Astrocyte (in vitro differentiated cells and primary cell): Measurements from ENCODE around the gene NUP93. TPM values are rescaled to one million over a fixed set of nuclear protein-coding genes. Genes with fewer than 3 reads are reported as not detected.

Source experiments
- DNase-seq: peaks from one replicate; pipeline ENCODE4 v3.0.0-alpha.2; 2010; ENCODE audit warnings: low read depth
- FAIRE-seq: peaks from 2 replicates; lab custom pipeline; 2011; peaks lifted over from hg19 to GRCh38; lab: Jason Lieb, UNC
- H2AFZ ChIP-seq: 2 replicates; pipeline ENCODE4 v1.6.0; 2012; ENCODE audit warnings: low read depth, low read length, inconsistent platforms
- H3K27ac ChIP-seq: 2 replicates; pipeline ENCODE4 v1.5.1; 2011; ENCODE audit warnings: low read depth, low read length, inconsistent platforms
- H3K27me3 ChIP-seq: 2 replicates; pipeline ENCODE4 v1.6.0; 2011; ENCODE audit warnings: low read length, inconsistent platforms; ENCODE audit not compliant: insufficient read depth
- H3K36me3 ChIP-seq: 2 replicates; pipeline ENCODE4 v1.5.1; 2011; ENCODE audit warnings: low read length, inconsistent platforms; ENCODE audit not compliant: insufficient read depth
- H3K4me1 ChIP-seq: 2 replicates; pipeline ENCODE4 v1.5.1; 2011; ENCODE audit warnings: low read length, inconsistent platforms; ENCODE audit not compliant: insufficient read depth
- H3K4me2 ChIP-seq: 2 replicates; pipeline ENCODE4 v1.6.0; 2012; ENCODE audit warnings: low read length, inconsistent platforms
- H3K4me3 ChIP-seq: 2 replicates; pipeline ENCODE4 v1.5.1; 2011; ENCODE audit warnings: low read depth, mild to moderate bottlenecking, low read length, inconsistent platforms; ENCODE audit not compliant: insufficient read depth
- H3K79me2 ChIP-seq: 2 replicates; pipeline ENCODE4 v1.6.0; 2012; ENCODE audit warnings: mild to moderate bottlenecking, low read length, inconsistent platforms; ENCODE audit not compliant: insufficient read depth
- H3K9ac ChIP-seq: 2 replicates; pipeline ENCODE4 v1.6.0; 2012; ENCODE audit warnings: mild to moderate bottlenecking, low read length, inconsistent platforms
- H3K9me3 ChIP-seq: 2 replicates; pipeline ENCODE4 v1.5.1; 2012; ENCODE audit warnings: low read depth, mild to moderate bottlenecking, low read length, inconsistent platforms; ENCODE audit not compliant: insufficient read depth
- H4K20me1 ChIP-seq: 2 replicates; pipeline ENCODE4 v1.6.0; 2012; ENCODE audit warnings: low read length, inconsistent platforms; ENCODE audit not compliant: insufficient read depth
- H3K27ac Mint-ChIP-seq: one replicate; pipeline ENCODE4 v1.8.0; 2021; ENCODE audit warnings: mild to moderate bottlenecking, mixed read lengths; ENCODE audit not compliant: unreplicated experiment
- H3K27me3 Mint-ChIP-seq: one replicate; pipeline ENCODE4 v1.8.0; 2021; ENCODE audit warnings: low read depth, mixed read lengths; ENCODE audit not compliant: unreplicated experiment
- H3K36me3 Mint-ChIP-seq: one replicate; pipeline ENCODE4 v1.8.0; 2021; ENCODE audit warnings: low read depth, mixed read lengths; ENCODE audit not compliant: unreplicated experiment
- H3K4me1 Mint-ChIP-seq: one replicate; pipeline ENCODE4 v1.8.0; 2021; ENCODE audit warnings: low read depth, mixed read lengths; ENCODE audit not compliant: unreplicated experiment
- H3K4me3 Mint-ChIP-seq: one replicate; pipeline ENCODE4 v1.8.0; 2021; ENCODE audit warnings: mild to moderate bottlenecking, moderate library complexity, mixed read lengths; ENCODE audit not compliant: unreplicated experiment
- H3K9me3 Mint-ChIP-seq: one replicate; pipeline ENCODE4 v1.8.0; 2021; ENCODE audit warnings: mild to moderate bottlenecking, mixed read lengths; ENCODE audit not compliant: unreplicated experiment
- EZH2 ChIP-seq: IDR thresholded peaks from 2 replicates; pipeline ENCODE4 v1.6.1; 2012; ENCODE audit warnings: mild to moderate bottlenecking, low read length, inconsistent platforms; ENCODE audit not compliant: insufficient read depth
- total RNA-seq: library from RNA; stranded (reverse); gene quantifications from 2 replicates; pipeline ENCODE4 v1.2.1, GENCODE V29; 2021
- TF ChIP-seq, protein P1 (sequence below): IDR thresholded peaks from 2 replicates; pipeline ENCODE4 v1.5.1; 2011; ENCODE audit warnings: low read depth, mild to moderate bottlenecking, inconsistent platforms, low read length, moderate library complexity; ENCODE audit not compliant: insufficient read depth

Gene NUP93
- total RNA-seq, 1 donor from 2014 or later = 89.3 TPM

DNA sequence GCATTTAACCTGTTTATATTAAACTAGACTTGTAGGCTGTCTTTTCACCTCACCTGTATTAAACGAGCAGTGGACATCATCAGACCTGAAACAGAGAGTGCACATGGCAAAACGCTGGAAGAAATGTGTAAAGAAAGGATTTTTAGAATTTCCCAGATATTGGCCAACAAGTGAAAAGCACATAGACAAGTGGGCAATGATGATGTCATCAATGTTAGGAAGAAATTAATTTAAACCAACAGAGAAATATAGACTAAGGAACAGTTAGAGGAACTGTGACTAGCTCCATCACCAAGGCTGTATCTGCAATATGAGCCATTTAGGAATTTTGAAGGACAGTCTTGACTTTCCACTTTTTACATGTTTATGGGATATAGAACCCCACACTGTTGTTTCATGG lies 67.9 kb downstream of the NUP93 start:
- DNase-seq (no peak), FAIRE-seq (no peak)
- no peak overlapping the region for H3K9ac ChIP-seq
- no peak overlapping the region for H3K4me2 ChIP-seq
- Mint-ChIP-seq H3K36me3 (no peaks in the 10 kb centered on the region), H3K27me3 (no peaks in the 10 kb centered on the region), H3K9me3 (no peaks in the 10 kb centered on the region), H3K4me3 (no peak overlapping the region), H3K27ac (no peak overlapping the region), H3K4me1 (peaks cover 24% of the 10 kb centered on the region)
- no peak for TF ChIP-seq EZH2
- TF ChIP-seq, protein P1, sequence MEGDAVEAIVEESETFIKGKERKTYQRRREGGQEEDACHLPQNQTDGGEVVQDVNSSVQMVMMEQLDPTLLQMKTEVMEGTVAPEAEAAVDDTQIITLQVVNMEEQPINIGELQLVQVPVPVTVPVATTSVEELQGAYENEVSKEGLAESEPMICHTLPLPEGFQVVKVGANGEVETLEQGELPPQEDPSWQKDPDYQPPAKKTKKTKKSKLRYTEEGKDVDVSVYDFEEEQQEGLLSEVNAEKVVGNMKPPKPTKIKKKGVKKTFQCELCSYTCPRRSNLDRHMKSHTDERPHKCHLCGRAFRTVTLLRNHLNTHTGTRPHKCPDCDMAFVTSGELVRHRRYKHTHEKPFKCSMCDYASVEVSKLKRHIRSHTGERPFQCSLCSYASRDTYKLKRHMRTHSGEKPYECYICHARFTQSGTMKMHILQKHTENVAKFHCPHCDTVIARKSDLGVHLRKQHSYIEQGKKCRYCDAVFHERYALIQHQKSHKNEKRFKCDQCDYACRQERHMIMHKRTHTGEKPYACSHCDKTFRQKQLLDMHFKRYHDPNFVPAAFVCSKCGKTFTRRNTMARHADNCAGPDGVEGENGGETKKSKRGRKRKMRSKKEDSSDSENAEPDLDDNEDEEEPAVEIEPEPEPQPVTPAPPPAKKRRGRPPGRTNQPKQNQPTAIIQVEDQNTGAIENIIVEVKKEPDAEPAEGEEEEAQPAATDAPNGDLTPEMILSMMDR = no peak
- peaks cover 22% of the 10 kb centered on the region for H4K20me1 ChIP-seq
- H3K4me3 ChIP-seq = no peak overlapping the region
- no peaks in the 10 kb centered on the region for H3K9me3 ChIP-seq
- H2AFZ ChIP-seq = no peak overlapping the region
- peaks cover 5% of the 10 kb centered on the region for H3K4me1 ChIP-seq
- no peaks in the 10 kb centered on the region for H3K36me3 ChIP-seq
- H3K79me2 ChIP-seq = peaks cover 7% of the 10 kb centered on the region
- H3K27ac ChIP-seq = no peak overlapping the region
- no peaks in the 10 kb centered on the region for H3K27me3 ChIP-seq

DNA sequence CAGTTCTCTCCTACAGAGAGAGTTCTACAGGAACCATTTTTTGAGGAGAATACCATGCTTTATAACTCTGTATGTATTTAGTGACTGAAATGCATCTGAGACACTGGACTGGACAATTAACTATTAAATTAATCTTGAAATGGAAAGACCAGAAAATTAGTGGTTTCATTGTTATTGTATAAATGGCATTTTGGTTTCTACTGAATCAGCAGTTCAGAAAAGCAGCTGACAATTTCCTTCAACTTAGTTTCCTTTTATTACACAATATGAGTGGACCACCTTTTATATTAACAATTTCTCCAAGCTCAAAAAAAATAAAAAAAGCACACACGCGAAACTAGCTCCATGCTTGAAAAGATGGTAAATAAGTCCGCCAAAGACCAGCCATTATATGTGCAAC lies 69.0 kb downstream of the NUP93 start:
- Histone ChIP-seq H2AFZ (no peak overlapping the region), H3K27ac (no peak overlapping the region), H3K4me2 (no peak overlapping the region), H3K4me1 (peaks cover 5% of the 10 kb centered on the region), H4K20me1 (peaks cover 15% of the 10 kb centered on the region), H3K4me3 (no peak overlapping the region), H3K79me2 (no peaks in the 10 kb centered on the region), H3K9ac (no peak overlapping the region), H3K36me3 (no peaks in the 10 kb centered on the region), H3K9me3 (no peaks in the 10 kb centered on the region), H3K27me3 (no peaks in the 10 kb centered on the region)
- FAIRE-seq = no peak
- DNase-seq = no peak
- no peak for TF ChIP-seq EZH2
- TF ChIP-seq, protein P1 = no peak
- no peak overlapping the region for H3K27ac Mint-ChIP-seq
- no peak overlapping the region for H3K4me3 Mint-ChIP-seq
- H3K4me1 Mint-ChIP-seq = peaks cover 24% of the 10 kb centered on the region
- no peaks in the 10 kb centered on the region for H3K9me3 Mint-ChIP-seq
- H3K27me3 Mint-ChIP-seq = no peaks in the 10 kb centered on the region
- peaks cover under 1% of the 10 kb centered on the region for H3K36me3 Mint-ChIP-seq

DNA sequence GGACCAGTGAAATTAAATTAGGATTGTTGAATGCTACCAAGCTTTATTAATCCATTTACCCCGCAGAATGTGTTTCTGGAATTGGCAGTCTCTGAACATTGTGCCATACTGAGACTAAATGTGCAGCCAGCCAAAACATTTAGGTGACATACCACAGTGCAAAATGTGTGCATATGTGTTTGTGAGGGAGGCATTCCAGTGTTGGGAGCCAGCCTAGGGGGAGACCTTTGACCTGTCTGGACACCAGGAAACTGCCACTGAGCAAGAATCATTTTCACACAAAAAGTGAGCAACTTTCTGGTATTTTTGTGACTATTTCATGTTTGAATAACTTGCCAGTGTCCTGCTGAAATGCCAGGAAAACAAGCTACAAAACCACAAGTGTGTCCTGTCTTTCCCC lies 70.4 kb downstream of the NUP93 start:
- Mint-ChIP-seq H3K27me3 (no peaks in the 10 kb centered on the region), H3K4me1 (peaks cover 17% of the 10 kb centered on the region), H3K9me3 (no peaks in the 10 kb centered on the region), H3K27ac (no peak overlapping the region), H3K4me3 (peak overlapping the region; percentile 25), H3K36me3 (peaks cover 6% of the 10 kb centered on the region)
- Histone ChIP-seq H3K9ac (no peak overlapping the region), H3K79me2 (no peaks in the 10 kb centered on the region), H3K4me3 (no peak overlapping the region), H3K27me3 (no peaks in the 10 kb centered on the region), H3K36me3 (no peaks in the 10 kb centered on the region), H4K20me1 (peaks cover 6% of the 10 kb centered on the region), H3K4me2 (no peak overlapping the region), H3K27ac (no peak overlapping the region), H2AFZ (no peak overlapping the region), H3K4me1 (peaks cover under 1% of the 10 kb centered on the region), H3K9me3 (no peaks in the 10 kb centered on the region)
- DNase-seq = no peak
- FAIRE-seq = no peak
- no peak for TF ChIP-seq EZH2
- TF ChIP-seq, protein P1 = no peak
